Measurements from ENCODE around the gene TOR1A. TPM values are rescaled to one million over a fixed set of nuclear protein-coding genes. Genes with fewer than 3 reads are reported as not detected.

Gene TOR1A
- total RNA-seq, 1 donor from 2014 or later = 36.2 TPM

DNA sequence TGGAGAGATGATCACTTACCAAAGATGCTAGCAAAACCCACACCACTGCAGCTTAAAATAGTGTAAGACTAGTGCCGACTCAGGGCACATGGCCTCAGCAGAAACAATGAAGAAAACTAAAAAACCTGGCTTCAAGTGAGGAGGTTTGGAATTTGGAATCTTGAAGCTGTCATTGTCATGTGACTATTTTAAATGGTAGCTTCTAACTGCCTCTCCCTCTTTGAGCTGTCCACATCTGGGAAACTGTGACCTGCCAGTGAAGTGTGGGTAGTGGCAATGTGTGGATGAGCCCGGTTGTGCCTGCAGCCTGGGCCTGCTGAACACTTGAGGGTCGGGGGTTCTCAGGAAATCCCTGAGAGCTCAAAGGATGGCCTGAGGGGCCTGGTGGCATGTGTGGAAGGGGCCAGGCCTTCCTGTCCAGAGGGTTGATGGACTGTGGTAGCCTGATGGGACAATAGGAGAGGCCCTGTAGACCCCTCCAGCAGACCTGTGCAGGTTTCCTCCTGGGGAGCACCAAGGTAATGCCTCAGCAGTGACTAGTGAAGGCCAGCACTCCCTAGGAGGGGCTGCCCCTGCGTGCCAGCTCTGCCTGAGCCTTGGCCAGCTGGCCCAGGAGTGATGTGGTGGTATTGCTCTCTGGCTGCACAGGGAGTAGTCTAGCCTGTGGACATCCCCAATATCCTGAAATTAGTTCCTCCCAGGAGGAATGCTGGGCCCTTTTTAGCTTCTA, 24.9 kb upstream of the TOR1A start:
- TF ChIP-seq, protein P1, sequence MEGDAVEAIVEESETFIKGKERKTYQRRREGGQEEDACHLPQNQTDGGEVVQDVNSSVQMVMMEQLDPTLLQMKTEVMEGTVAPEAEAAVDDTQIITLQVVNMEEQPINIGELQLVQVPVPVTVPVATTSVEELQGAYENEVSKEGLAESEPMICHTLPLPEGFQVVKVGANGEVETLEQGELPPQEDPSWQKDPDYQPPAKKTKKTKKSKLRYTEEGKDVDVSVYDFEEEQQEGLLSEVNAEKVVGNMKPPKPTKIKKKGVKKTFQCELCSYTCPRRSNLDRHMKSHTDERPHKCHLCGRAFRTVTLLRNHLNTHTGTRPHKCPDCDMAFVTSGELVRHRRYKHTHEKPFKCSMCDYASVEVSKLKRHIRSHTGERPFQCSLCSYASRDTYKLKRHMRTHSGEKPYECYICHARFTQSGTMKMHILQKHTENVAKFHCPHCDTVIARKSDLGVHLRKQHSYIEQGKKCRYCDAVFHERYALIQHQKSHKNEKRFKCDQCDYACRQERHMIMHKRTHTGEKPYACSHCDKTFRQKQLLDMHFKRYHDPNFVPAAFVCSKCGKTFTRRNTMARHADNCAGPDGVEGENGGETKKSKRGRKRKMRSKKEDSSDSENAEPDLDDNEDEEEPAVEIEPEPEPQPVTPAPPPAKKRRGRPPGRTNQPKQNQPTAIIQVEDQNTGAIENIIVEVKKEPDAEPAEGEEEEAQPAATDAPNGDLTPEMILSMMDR (conservative IDR thresholded peaks at IDR 0.05) = no peak
- Mint-ChIP-seq H3K9me3 (no peaks in the 10 kb centered on the region), H3K36me3 (peaks cover 20% of the 10 kb centered on the region), H3K27ac (no peak overlapping the region), H3K27me3 (no peaks in the 10 kb centered on the region), H3K4me1 (ENCODE audit: unreplicated experiment) (peaks cover 21% of the 10 kb centered on the region), H3K4me3 (no peak overlapping the region)
- DNase-seq (ENCODE audit: extremely low spot score, unreplicated experiment) = no peak

DNA sequence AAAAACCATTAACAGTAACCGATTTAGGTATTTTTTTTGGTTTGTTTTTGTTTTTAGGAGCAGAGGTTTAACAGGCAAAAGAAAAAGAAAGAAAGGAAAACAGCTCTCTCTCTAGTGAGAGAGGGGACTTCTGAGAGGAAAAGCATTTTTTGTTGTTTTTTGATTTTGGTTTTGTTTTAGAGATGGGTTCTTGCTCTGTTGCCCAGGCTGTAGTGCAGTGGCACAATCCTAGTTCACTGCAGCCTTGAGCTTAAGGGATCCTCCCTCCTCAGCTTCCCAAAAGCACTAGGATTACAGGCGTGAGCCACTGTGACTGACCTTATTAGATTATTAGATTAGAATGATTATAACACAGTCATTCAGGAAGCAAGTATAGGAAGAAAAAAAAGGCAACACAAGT, 21.4 kb upstream of the TOR1A start:
- no peaks in the 10 kb centered on the region for H3K9me3 Mint-ChIP-seq
- no peaks in the 10 kb centered on the region for H3K27me3 Mint-ChIP-seq
- H3K36me3 Mint-ChIP-seq = peaks cover 9% of the 10 kb centered on the region
- H3K27ac Mint-ChIP-seq = peak overlapping the region; percentile 64
- TF ChIP-seq, protein P1 (conservative IDR thresholded peaks at IDR 0.05) = no peak
- no peak for DNase-seq (ENCODE audit: extremely low spot score, unreplicated experiment)
- no peak overlapping the region for H3K4me3 Mint-ChIP-seq
- H3K4me1 Mint-ChIP-seq (ENCODE audit: unreplicated experiment) = peaks cover 7% of the 10 kb centered on the region

GRCh38 chr9:129841071-129841470, 17.1 kb upstream of the TOR1A start:
- H3K4me1 Mint-ChIP-seq (ENCODE audit: unreplicated experiment) = peaks cover 27% of the 10 kb centered on the region
- no peak overlapping the region for H3K4me3 Mint-ChIP-seq
- no peaks in the 10 kb centered on the region for H3K27me3 Mint-ChIP-seq
- TF ChIP-seq, protein P1 (conservative IDR thresholded peaks at IDR 0.05) = no peak
- no peak for DNase-seq (ENCODE audit: extremely low spot score, unreplicated experiment)
- no peaks in the 10 kb centered on the region for H3K9me3 Mint-ChIP-seq
- no peak overlapping the region for H3K27ac Mint-ChIP-seq
- peaks cover 4% of the 10 kb centered on the region for H3K36me3 Mint-ChIP-seq

GRCh38 chr9:129840034-129840433, 16.1 kb upstream of the TOR1A start:
- Mint-ChIP-seq H3K27me3 (no peaks in the 10 kb centered on the region), H3K4me1 (ENCODE audit: unreplicated experiment) (peaks cover 28% of the 10 kb centered on the region), H3K27ac (no peak overlapping the region), H3K36me3 (peaks cover 4% of the 10 kb centered on the region), H3K9me3 (no peaks in the 10 kb centered on the region), H3K4me3 (no peak overlapping the region)
- no peak for DNase-seq (ENCODE audit: extremely low spot score, unreplicated experiment)
- TF ChIP-seq, protein P1 (conservative IDR thresholded peaks at IDR 0.05) = no peak

DNA sequence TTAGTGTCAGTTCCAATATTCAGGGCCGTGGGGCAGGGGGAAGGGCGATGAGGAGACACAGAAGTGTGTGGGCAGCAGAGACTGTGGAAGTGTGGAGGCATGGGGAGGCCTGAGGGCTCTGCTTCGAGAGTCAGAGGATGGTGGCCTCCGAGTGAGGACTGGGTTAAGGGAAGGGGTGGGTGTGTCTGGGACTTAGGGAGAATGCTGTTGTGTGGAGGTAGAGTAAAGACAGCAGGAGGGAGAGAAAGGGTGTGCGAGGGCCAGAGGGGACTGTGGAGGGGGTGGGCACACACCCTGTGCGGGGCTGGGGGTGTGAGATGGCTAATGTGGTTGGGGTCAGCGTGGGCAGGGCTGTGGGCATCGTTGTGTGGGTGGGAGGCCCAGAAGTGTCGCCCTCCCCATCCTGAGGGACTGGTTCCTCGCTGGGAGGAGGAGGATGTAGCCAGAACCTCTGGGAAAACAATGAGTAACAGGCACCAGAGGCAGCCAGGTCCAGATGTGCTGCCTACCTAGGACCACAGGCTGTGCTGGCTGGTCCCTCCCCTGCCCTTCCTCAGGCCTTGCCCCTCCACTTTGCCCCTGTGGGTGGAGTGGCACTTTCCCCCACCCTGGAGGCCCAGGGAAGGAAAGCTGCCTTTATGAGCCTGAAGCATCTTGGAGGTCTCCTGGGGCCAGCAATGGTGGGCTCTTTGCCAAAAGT, 15.5 kb upstream of the TOR1A start:
- no peak overlapping the region for H3K4me3 Mint-ChIP-seq
- peaks cover 28% of the 10 kb centered on the region for H3K4me1 Mint-ChIP-seq (ENCODE audit: unreplicated experiment)
- peaks cover 4% of the 10 kb centered on the region for H3K36me3 Mint-ChIP-seq
- no peaks in the 10 kb centered on the region for H3K27me3 Mint-ChIP-seq
- H3K9me3 Mint-ChIP-seq = no peaks in the 10 kb centered on the region
- TF ChIP-seq, protein P1 (conservative IDR thresholded peaks at IDR 0.05) = no peak
- H3K27ac Mint-ChIP-seq = peak overlapping the region; percentile 60
- DNase-seq (ENCODE audit: extremely low spot score, unreplicated experiment) = no peak

Measured in type B pancreatic cell (in vitro differentiated cells).